ENCODE data around the gene PDCD2L.
"Not testable (repeated sequence)": the region's sequence is repeated elsewhere in the genome, so short reads cannot be mapped to it uniquely, and the experiment has no call there.

PDCD2L gene

GRCh38 chr19:34459614-34460013 lies 55.4 kb downstream of the PDCD2L start:
- no peaks in the 10 kb centered on the region for H3K27me3 Mint-ChIP-seq (ENCODE audit: low read depth)
- no peak overlapping the region for H3K4me3 Mint-ChIP-seq
- H3K27ac Mint-ChIP-seq = no peak overlapping the region
- H3K4me1 Mint-ChIP-seq (ENCODE audit: low read depth) = peaks cover 10% of the 10 kb centered on the region
- peaks cover 61% of the 10 kb centered on the region for H3K36me3 Mint-ChIP-seq (ENCODE audit: low read depth)
- H3K9me3 Mint-ChIP-seq = no peaks in the 10 kb centered on the region

GRCh38 chr19:34461375-34462100 lies 57.3 kb downstream of the PDCD2L start:
- Mint-ChIP-seq H3K27me3 (ENCODE audit: low read depth) (no peaks in the 10 kb centered on the region), H3K9me3 (no peaks in the 10 kb centered on the region), H3K4me3 (no peak overlapping the region), H3K4me1 (ENCODE audit: low read depth) (peaks cover 8% of the 10 kb centered on the region), H3K36me3 (ENCODE audit: low read depth) (peaks cover 63% of the 10 kb centered on the region), H3K27ac (peak overlapping the region; percentile 13)

GRCh38 chr19:34464785-34465184 lies 60.6 kb downstream of the PDCD2L start:
- not testable (repeated sequence) for H3K9me3 Mint-ChIP-seq; H3K27ac Mint-ChIP-seq; H3K4me1 Mint-ChIP-seq (ENCODE audit: low read depth); H3K27me3 Mint-ChIP-seq (ENCODE audit: low read depth); H3K4me3 Mint-ChIP-seq
- peaks cover 61% of the 10 kb centered on the region for H3K36me3 Mint-ChIP-seq (ENCODE audit: low read depth)

- no peaks in the 10 kb centered on the region for H3K4me1 Mint-ChIP-seq (ENCODE audit: low read depth)
- no peaks in the 10 kb centered on the region for H3K27me3 Mint-ChIP-seq (ENCODE audit: low read depth)
- H3K9me3 Mint-ChIP-seq = no peaks in the 10 kb centered on the region
- H3K36me3 Mint-ChIP-seq (ENCODE audit: low read depth) = peaks cover 48% of the 10 kb centered on the region
- H3K27ac Mint-ChIP-seq = no peak overlapping the region
- H3K4me3 Mint-ChIP-seq = no peak overlapping the region
These were observed 64.2 kb downstream of the PDCD2L start for GRCh38 chr19:34468409-34468808.

GRCh38 chr19:34469026-34469425 lies 64.8 kb downstream of the PDCD2L start:
- not testable (repeated sequence) for H3K4me1 Mint-ChIP-seq (ENCODE audit: low read depth); H3K27ac Mint-ChIP-seq; H3K27me3 Mint-ChIP-seq (ENCODE audit: low read depth); H3K4me3 Mint-ChIP-seq; H3K9me3 Mint-ChIP-seq
- peaks cover 47% of the 10 kb centered on the region for H3K36me3 Mint-ChIP-seq (ENCODE audit: low read depth)

- Mint-ChIP-seq H3K4me3 (no peak overlapping the region), H3K9me3 (no peaks in the 10 kb centered on the region), H3K4me1 (ENCODE audit: low read depth) (peaks cover 3% of the 10 kb centered on the region), H3K27me3 (ENCODE audit: low read depth) (no peaks in the 10 kb centered on the region), H3K36me3 (ENCODE audit: low read depth) (peaks cover 34% of the 10 kb centered on the region), H3K27ac (no peak overlapping the region)
These were observed 67.9 kb downstream of the PDCD2L start for GRCh38 chr19:34471906-34472700.

GRCh38 chr19:34474233-34474989 lies 70.2 kb downstream of the PDCD2L start:
- Mint-ChIP-seq H3K27me3 (ENCODE audit: low read depth) (peaks cover 11% of the 10 kb centered on the region), H3K4me3 (no peak overlapping the region), H3K36me3 (ENCODE audit: low read depth) (peaks cover 25% of the 10 kb centered on the region), H3K9me3 (no peaks in the 10 kb centered on the region), H3K4me1 (ENCODE audit: low read depth) (peaks cover 3% of the 10 kb centered on the region), H3K27ac (no peak overlapping the region)

- H3K27me3 Mint-ChIP-seq (ENCODE audit: low read depth) = peaks cover 18% of the 10 kb centered on the region
- no peaks in the 10 kb centered on the region for H3K9me3 Mint-ChIP-seq
- H3K4me3 Mint-ChIP-seq = no peak overlapping the region
- no peak overlapping the region for H3K27ac Mint-ChIP-seq
- H3K4me1 Mint-ChIP-seq (ENCODE audit: low read depth) = peaks cover 3% of the 10 kb centered on the region
- H3K36me3 Mint-ChIP-seq (ENCODE audit: low read depth) = peaks cover 22% of the 10 kb centered on the region
These were observed 71.1 kb downstream of the PDCD2L start for GRCh38 chr19:34475026-34475974.

Measured in T-helper 1 cell treated with Interleukin-12 subunit alpha and Interleukin-12 subunit beta and Interleukin-4 antibody, amounts not matched to agents 30 μg/mL and 1 μg/mL, for 36 hours (primary cell).